H1 (cell line): ENCODE measurements around the gene ETV5. TPM values are rescaled to one million over a fixed set of nuclear protein-coding genes. Genes with fewer than 3 reads are reported as not detected.

Source experiments
- ATF2 ChIP-seq: IDR thresholded peaks from 2 replicates; pipeline ENCODE4 v1.6.1; 2012; ENCODE audit warnings: low read length, inconsistent platforms
- ATF3 ChIP-seq: IDR thresholded peaks from 2 replicates; pipeline ENCODE4 v1.6.1; 2011; ENCODE audit warnings: low read depth, mild to moderate bottlenecking, low read length; ENCODE audit not compliant: insufficient read depth
- BACH1 ChIP-seq: IDR thresholded peaks from 2 replicates; pipeline ENCODE4 v1.6.1; 2012; ENCODE audit warnings: low read length, improper control_type of control experiment
- BRCA1 ChIP-seq: IDR thresholded peaks from 2 replicates; pipeline ENCODE4 v1.6.1; 2012; ENCODE audit warnings: low read depth, low read length, improper control_type of control experiment
- CBX5 ChIP-seq: fragments of 300-800, 300-1000 bp; sonication (generic); IDR thresholded peaks from 2 replicates; pipeline ENCODE4 v1.7.1; 2016; ENCODE audit warnings: antibody characterized with exemption, low read length, low read depth
- CEBPB ChIP-seq: IDR thresholded peaks from 2 replicates; pipeline ENCODE4 v1.6.1; 2012; ENCODE audit warnings: low read depth, low read length
- EZH2 ChIP-seq: fragments of 200-600 bp; sonication (generic); IDR thresholded peaks from 2 replicates; pipeline ENCODE4 v1.7.1; 2012; ENCODE audit warnings: low read depth, mild to moderate bottlenecking, moderate library complexity, low read length, inconsistent platforms; ENCODE audit not compliant: severe bottlenecking
- FOSL1 ChIP-seq: IDR thresholded peaks from 2 replicates; pipeline ENCODE4 v1.6.1; 2011; ENCODE audit warnings: mild to moderate bottlenecking, low read depth, low read length, moderate library complexity; ENCODE audit not compliant: insufficient read depth
- GTF2F1 ChIP-seq: IDR thresholded peaks from 2 replicates; pipeline ENCODE4 v1.6.1; 2012; ENCODE audit warnings: low read depth, low read length, improper control_type of control experiment, borderline replicate concordance
- HDAC6 ChIP-seq: IDR thresholded peaks from one replicate; pipeline ENCODE4 v1.7.1; 2012; ENCODE audit warnings: low read depth, mild to moderate bottlenecking, inconsistent platforms, low read length, moderate library complexity
- KDM1A ChIP-seq: fragments of 200-600, 300-600 bp; sonication (generic); IDR thresholded peaks from 2 replicates; pipeline ENCODE4 v1.7.1; 2016; ENCODE audit warnings: mild to moderate bottlenecking, low read length, borderline replicate concordance
- KDM4A ChIP-seq: IDR thresholded peaks from one replicate; pipeline ENCODE4 v1.7.1; 2012; ENCODE audit warnings: low read depth, mild to moderate bottlenecking, moderate library complexity, low read length, inconsistent platforms; ENCODE audit not compliant: severe bottlenecking
- NANOG ChIP-seq: IDR thresholded peaks from 2 replicates; pipeline ENCODE4 v1.6.1; 2011; ENCODE audit warnings: low read length, low read depth, mild to moderate bottlenecking, inconsistent platforms; ENCODE audit not compliant: insufficient read depth, poor library complexity, severe bottlenecking
- POU5F1 ChIP-seq: IDR thresholded peaks from 2 replicates; pipeline ENCODE4 v1.6.1; 2011; ENCODE audit warnings: low read depth, mild to moderate bottlenecking, low read length, moderate library complexity
- SP1 ChIP-seq: IDR thresholded peaks from 2 replicates; pipeline ENCODE4 v1.6.1; 2011; ENCODE audit warnings: low read depth, low read length
- SP4 ChIP-seq: IDR thresholded peaks from 2 replicates; pipeline ENCODE4 v1.6.1; 2012; ENCODE audit warnings: low read length, inconsistent platforms
- TAF1 ChIP-seq: IDR thresholded peaks from 2 replicates; pipeline ENCODE4 v1.6.1; 2011; ENCODE audit warnings: mild to moderate bottlenecking, low read depth, low read length
- TAF7 ChIP-seq: optimal IDR thresholded peaks from 2 replicates; pipeline ENCODE3; 2011; ENCODE audit warnings: low read depth, mild to moderate bottlenecking, inconsistent platforms, low read length, moderate library complexity, borderline replicate concordance
- TEAD4 ChIP-seq: IDR thresholded peaks from 2 replicates; pipeline ENCODE4 v1.6.1; 2012; ENCODE audit warnings: low read depth, low read length, inconsistent platforms, mixed read lengths
- USF2 ChIP-seq: IDR thresholded peaks from 2 replicates; pipeline ENCODE4 v1.6.1; 2011; ENCODE audit warnings: low read length, improper control_type of control experiment
- polyA plus RNA-seq, 7 experiments: library from polyadenylated mRNA; depleted of rRNA in 3 of 7; stranded (reverse) in 5 of 7; unstranded in 2 of 7; fragments of >200 nt in 5 of 7; fragments of 200-250 nt in 2 of 7; gene quantifications; 1 replicate in 5 of 7; 2 replicates in 1 of 7; 4 replicates in 1 of 7; pipeline versions ENCODE4 v1.2.1 to v1.2.3, GENCODE V29; 2011 to 2013; ENCODE audit warnings: missing spikeins in 2 of 7, mixed read lengths in 2 of 7
- total RNA-seq: library from RNA; stranded (reverse); fragmentation: NEBNext Ultra II Directional; extraction: Animal tissue kit (Norgen Biotek cat#: 25700); gene quantifications from 2 replicates; pipeline ENCODE4 v1.2.1, GENCODE V29; 2021

The ETV5 gene
- total and polyA plus RNA-seq, 2 of the 8 experiments (the other 6 are each of a cell fraction or from before 2014, with no cell fraction given): 13.1 to 36.9 TPM

DNA sequence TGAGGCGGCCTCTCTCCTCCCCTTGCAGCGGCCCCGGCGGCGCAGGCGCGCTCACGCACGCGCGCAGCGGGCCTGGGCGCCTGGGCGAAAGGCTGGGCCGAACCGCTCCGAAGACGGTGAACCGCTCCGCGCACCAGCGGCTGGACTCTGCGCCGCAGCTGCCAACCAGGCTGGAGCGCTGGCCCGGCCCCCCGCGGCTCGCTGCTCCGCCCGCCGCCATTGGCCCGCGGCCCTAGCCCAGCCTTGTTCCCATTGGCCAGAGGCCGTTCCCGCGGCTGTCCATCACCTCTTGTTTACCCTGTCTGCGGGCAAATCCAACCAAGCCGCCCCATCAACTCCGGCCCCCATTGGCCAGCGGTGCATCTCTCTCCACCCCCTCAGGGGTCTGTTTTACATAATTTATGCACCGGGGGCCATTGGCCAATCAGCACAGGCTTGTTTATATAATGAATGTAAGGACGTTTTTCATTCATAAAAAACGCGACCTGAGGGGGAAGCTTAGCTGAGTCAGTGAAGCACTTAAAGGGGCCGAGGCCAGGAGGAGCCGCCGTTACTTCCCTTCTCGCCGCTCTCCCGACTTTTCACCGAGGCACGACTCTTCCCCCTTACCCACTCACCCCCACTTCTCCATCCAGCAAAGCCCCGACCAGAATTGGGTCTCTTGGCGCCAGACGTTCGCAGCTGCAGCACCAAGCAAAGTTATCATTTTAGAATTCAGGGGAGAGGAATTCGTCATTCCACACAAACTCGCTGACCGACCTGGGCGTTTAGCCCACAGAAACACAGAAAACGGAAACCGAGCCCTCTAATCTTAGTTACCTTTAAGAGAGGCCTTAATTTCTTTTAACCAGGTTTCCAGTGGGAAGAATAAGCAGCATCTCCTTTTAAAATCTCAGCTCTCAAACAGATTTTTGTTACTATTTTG is at the start of gene ETV5 (continued):
- TF ChIP-seq CBX5: no peak
- no peak for TF ChIP-seq NANOG
- peak; percentile 82 for TF ChIP-seq BACH1
- TF ChIP-seq BRCA1: no peak
- TF ChIP-seq TAF1: peak; percentile 95
- no peak for TF ChIP-seq ATF2
- peak; percentile 92 for TF ChIP-seq TAF7
- TF ChIP-seq HDAC6: no peak
- no peak; the same call in 1 of the 2 replicates for TF ChIP-seq CEBPB
- TF ChIP-seq SP4: no peak
- TF ChIP-seq EZH2: no peak
- peak; percentile 96 for TF ChIP-seq SP1
- TF ChIP-seq KDM1A: no peak
- TF ChIP-seq FOSL1: no peak
- TF ChIP-seq KDM4A: peak; percentile 37
- TF ChIP-seq GTF2F1: no peak
- TF ChIP-seq POU5F1: peak; percentile 70; the same call in 1 of the 2 replicates
- no peak for TF ChIP-seq ATF3
- TF ChIP-seq USF2: no peak
- TF ChIP-seq TEAD4: 0 out of 2 replicates have a peak, but pooled peaks have one; percentile 11
